Kidney (tissue), 14 donors: Measurements from ENCODE around the gene DLG2. TPM values are rescaled to one million over a fixed set of nuclear protein-coding genes. Genes with fewer than 3 reads are reported as not detected.

Source experiments
- DNase-seq, 5 donors: peaks; one replicate each; pipeline ENCODE4 v3.0.0-alpha.2; 2013 to 2020
- FAIRE-seq: peaks from 2 replicates; lab custom pipeline; 2012; peaks lifted over from hg19 to GRCh38; lab: Jason Lieb, UNC
- H3K27ac ChIP-seq, 2 donors: one replicate each; pipeline ENCODE4 v1.7.0; 2013; ENCODE audit warnings: low read depth in 2 of 2, low read length in 2 of 2, inconsistent platforms in 1 of 2
- H3K27me3 ChIP-seq: one replicate; pipeline ENCODE4 v1.7.1; 2013; ENCODE audit warnings: low read length, inconsistent platforms; ENCODE audit not compliant: control insufficient read depth, insufficient read depth
- H3K36me3 ChIP-seq, 3 donors: one replicate each; pipeline versions ENCODE4 v1.7.0 to v1.7.1; 2013; ENCODE audit warnings: low read length in 3 of 3, control low read depth in 1 of 3, inconsistent platforms in 1 of 3; ENCODE audit not compliant: insufficient read depth in 3 of 3, control insufficient read depth in 2 of 3
- H3K4me1 ChIP-seq, 3 donors: one replicate each; pipeline versions ENCODE4 v1.7.0 to v1.7.1; 2013; ENCODE audit warnings: low read length in 3 of 3, inconsistent platforms in 1 of 3, low read depth in 1 of 3; ENCODE audit not compliant: control insufficient read depth in 2 of 3, insufficient read depth in 2 of 3
- H3K4me3 ChIP-seq, 3 donors: one replicate each; pipeline versions ENCODE4 v1.7.0 to v1.8.1; 2013; ENCODE audit warnings: low read length in 3 of 3, control low read depth in 1 of 3, inconsistent platforms in 1 of 3
- H3K9ac ChIP-seq, 3 donors: one replicate each; pipeline versions ENCODE4 v1.7.0 to v1.7.1; 2013; ENCODE audit warnings: low read length in 3 of 3, control low read depth in 1 of 3, inconsistent platforms in 1 of 3
- H3K9me3 ChIP-seq, 3 donors: one replicate each; pipeline versions ENCODE4 v1.7.0 to v1.7.1; 2013; ENCODE audit warnings: low read length in 3 of 3, control low read depth in 1 of 3, inconsistent platforms in 1 of 3; ENCODE audit not compliant: control insufficient read depth in 2 of 3, insufficient read depth in 1 of 3
- intact Hi-C: fragments of 100-400 bp; cut with DNase I; formaldehyde crosslinking; loops from one replicate; pipeline ENCODE4 v1.11.1; 2022
- polyA plus RNA-seq: library from polyadenylated mRNA; stranded (reverse); fragments of 350-450 nt; fragmentation: Illumina TruSeq; extraction: RNeasy Lipid Tissue Mini Kit (QIAGEN cat#74804); gene quantifications from one replicate; pipeline ENCODE4 v1.2.3, GENCODE V29; 2014; ENCODE audit warnings: low read depth, low replicate concordance; ENCODE audit not compliant: insufficient read depth
- total RNA-seq: library from RNA; stranded (reverse); fragmentation: NEBNext Ultra II Directional; extraction: Animal tissue kit (Norgen Biotek cat#: 25700); gene quantifications from one replicate; pipeline ENCODE4 v1.2.1, GENCODE V29; 2021
- TF ChIP-seq, protein P1 (sequence below): IDR thresholded peaks from 3 replicates; pipeline ENCODE4 v1.5.1; 2012; ENCODE audit warnings: mild to moderate bottlenecking, moderate library complexity, borderline replicate concordance; ENCODE audit not compliant: insufficient read depth; ENCODE audit errors: extremely low read depth
- donor health status: control.
- donor health status: control.
- donor health status: control.
- donor health status: control.
- donor health status: control.
- donor health status: DM: yes; HTN: yes; CAD: no.
- donor health status: Normal renal cell carcinoma (clear cell type).

Gene DLG2
- total and polyA plus RNA-seq, 2 donors from 2014 or later: 2.9 to 7.2 TPM

DNA sequence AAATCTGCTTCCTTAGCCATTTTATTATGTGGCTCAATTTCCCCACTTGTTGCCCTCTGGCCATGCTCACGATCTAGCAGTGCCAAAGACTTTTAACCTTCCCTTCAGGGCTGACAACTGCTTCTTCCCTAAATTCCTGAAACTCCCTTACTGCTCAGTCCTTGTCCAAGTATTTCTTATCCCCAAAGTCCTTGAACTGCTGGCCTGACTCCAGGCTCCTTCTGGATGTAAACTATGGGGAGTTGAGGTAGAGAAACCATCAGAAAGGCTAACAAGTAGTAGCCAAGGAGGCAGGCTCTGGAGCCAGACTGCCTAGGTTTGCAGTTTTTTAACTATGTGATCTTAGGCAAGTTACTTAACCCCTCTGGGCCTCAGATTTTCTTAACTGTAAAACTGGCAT lies 2082.3 kb downstream of the DLG2 start:
- intact Hi-C loops: no loop called here
- H3K9ac ChIP-seq: no peak overlapping the region
- no peaks in the 10 kb centered on the region for H3K36me3 ChIP-seq
- TF ChIP-seq, protein P1, sequence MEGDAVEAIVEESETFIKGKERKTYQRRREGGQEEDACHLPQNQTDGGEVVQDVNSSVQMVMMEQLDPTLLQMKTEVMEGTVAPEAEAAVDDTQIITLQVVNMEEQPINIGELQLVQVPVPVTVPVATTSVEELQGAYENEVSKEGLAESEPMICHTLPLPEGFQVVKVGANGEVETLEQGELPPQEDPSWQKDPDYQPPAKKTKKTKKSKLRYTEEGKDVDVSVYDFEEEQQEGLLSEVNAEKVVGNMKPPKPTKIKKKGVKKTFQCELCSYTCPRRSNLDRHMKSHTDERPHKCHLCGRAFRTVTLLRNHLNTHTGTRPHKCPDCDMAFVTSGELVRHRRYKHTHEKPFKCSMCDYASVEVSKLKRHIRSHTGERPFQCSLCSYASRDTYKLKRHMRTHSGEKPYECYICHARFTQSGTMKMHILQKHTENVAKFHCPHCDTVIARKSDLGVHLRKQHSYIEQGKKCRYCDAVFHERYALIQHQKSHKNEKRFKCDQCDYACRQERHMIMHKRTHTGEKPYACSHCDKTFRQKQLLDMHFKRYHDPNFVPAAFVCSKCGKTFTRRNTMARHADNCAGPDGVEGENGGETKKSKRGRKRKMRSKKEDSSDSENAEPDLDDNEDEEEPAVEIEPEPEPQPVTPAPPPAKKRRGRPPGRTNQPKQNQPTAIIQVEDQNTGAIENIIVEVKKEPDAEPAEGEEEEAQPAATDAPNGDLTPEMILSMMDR: no peak
- FAIRE-seq: no peak
- H3K27me3 ChIP-seq: no peaks in the 10 kb centered on the region
- no peaks in the 10 kb centered on the region for H3K9me3 ChIP-seq
- no peak overlapping the region for H3K4me3 ChIP-seq
- no peak for DNase-seq
- H3K4me1 ChIP-seq: no peaks in the 10 kb centered on the region
- no peak overlapping the region for H3K27ac ChIP-seq

DNA sequence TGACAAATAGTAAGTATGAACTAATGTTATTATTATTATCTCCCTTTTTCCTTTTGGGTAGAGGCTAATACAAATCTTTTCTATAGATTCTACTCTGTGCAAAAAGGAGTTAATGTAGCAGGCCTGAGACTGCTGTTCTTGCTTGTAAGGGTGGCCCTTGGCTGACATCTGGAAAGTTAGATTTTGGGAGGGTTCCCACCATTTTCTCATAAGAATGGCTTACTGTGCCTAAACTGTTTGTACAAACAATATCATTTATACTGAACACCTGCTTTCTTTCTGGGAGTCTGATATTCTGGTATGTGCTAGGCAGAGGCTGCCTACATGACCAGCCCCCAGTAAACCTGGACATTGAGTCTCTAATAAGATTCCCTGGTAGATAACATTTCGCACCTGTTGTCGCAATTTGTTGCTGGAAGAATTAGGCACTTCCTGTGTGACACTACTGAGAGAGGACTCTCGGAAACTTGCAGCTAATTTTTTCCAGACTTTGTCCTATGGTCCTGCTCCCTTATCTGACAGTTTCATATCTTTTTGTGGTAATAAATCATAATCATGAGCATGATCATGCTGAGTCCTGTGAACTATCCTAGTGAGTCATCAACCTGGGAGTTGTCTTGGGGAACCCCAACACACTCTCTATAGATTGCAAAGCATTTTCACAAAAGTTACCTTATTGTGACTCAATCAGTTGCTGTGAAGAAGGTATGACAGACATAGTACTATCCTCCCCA lies 2083.3 kb downstream of the DLG2 start:
- TF ChIP-seq, protein P1: no peak
- FAIRE-seq (no peak), DNase-seq (no peak)
- intact Hi-C loops: no loop called here
- Histone ChIP-seq H3K9ac (no peak overlapping the region), H3K4me3 (no peak overlapping the region), H3K27ac (no peak overlapping the region), H3K4me1 (no peaks in the 10 kb centered on the region), H3K27me3 (no peaks in the 10 kb centered on the region), H3K36me3 (no peaks in the 10 kb centered on the region), H3K9me3 (no peaks in the 10 kb centered on the region)

DNA sequence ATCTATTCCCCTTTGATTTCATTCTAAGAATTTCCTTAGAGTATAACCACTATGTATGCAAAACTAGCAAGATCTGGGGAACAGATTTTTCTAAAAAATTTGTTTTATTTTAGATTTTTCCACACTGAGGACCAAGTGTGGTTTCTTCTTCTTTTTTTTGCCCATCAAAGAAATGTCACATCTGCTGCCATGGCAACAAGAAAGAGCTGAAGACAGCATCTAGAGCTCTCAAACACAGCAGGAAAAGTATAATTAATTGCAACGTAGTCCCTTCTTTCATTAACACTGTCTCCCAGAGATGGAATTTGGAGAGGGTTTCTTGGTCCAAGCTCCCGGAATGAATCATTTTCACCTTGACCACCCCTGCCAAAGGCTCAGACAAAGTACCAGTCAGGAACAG lies 2084.3 kb downstream of the DLG2 start:
- Histone ChIP-seq H3K36me3 (no peaks in the 10 kb centered on the region), H3K9me3 (no peaks in the 10 kb centered on the region), H3K4me3 (no peak overlapping the region), H3K4me1 (no peaks in the 10 kb centered on the region), H3K27me3 (no peaks in the 10 kb centered on the region), H3K27ac (no peak overlapping the region), H3K9ac (no peak overlapping the region)
- TF ChIP-seq, protein P1: no peak
- intact Hi-C loops: no loop called here
- no peak for DNase-seq
- FAIRE-seq: no peak
